Parathyroid adenoma (tissue), 2 donors: ENCODE measurements around the gene TP53.

Experiments
- H2AFZ ChIP-seq: fragments of 300-600 bp; sonication (generic); one replicate; pipeline ENCODE4 v1.7.0; 2017; ENCODE audit warnings: antibody characterized with exemption, mild to moderate bottlenecking
- H3K27ac ChIP-seq: fragments of 300-600 bp; sonication (generic); one replicate; pipeline ENCODE4 v1.7.0; 2017
- H3K27me3 ChIP-seq: fragments of 300-600 bp; sonication (generic); one replicate; pipeline ENCODE4 v1.7.0; 2017; ENCODE audit warnings: low read length; ENCODE audit not compliant: control insufficient read depth, insufficient read depth
- H3K36me3 ChIP-seq: fragments of 300-600 bp; sonication (generic); one replicate; pipeline ENCODE4 v1.7.0; 2017; ENCODE audit warnings: low read length; ENCODE audit not compliant: control insufficient read depth, insufficient read depth
- H3K4me1 ChIP-seq: fragments of 300-600 bp; sonication (generic); one replicate; pipeline ENCODE4 v1.7.0; 2017; ENCODE audit warnings: control low read depth
- H3K4me2 ChIP-seq: fragments of 300-600 bp; sonication (generic); one replicate; pipeline ENCODE4 v1.7.0; 2017; ENCODE audit warnings: low read length
- H3K4me3 ChIP-seq: fragments of 300-600 bp; sonication (generic); one replicate; pipeline ENCODE4 v1.7.0; 2017; ENCODE audit warnings: low read depth, low read length
- H3K79me2 ChIP-seq: fragments of 300-600 bp; sonication (generic); one replicate; pipeline ENCODE4 v1.7.0; 2017; ENCODE audit warnings: control low read depth
- H3K9ac ChIP-seq: fragments of 300-600 bp; sonication (generic); one replicate; pipeline ENCODE4 v1.7.0; 2017; ENCODE audit warnings: mild to moderate bottlenecking
- H3K9me3 ChIP-seq: fragments of 300-600 bp; sonication (generic); one replicate; pipeline ENCODE4 v1.7.0; 2017; ENCODE audit warnings: low read length; ENCODE audit not compliant: control insufficient read depth
- CTCF ChIP-seq: fragments of 300-600 bp; sonication (generic); IDR thresholded peaks from one replicate; pipeline ENCODE4 v1.7.0; 2017; ENCODE audit warnings: antibody characterized with exemption, mild to moderate bottlenecking
- donor health status: primary hyperparathyroidism.

The TP53 gene

GRCh38 chr17:7631398-7632380 is 55.6 kb downstream of the TP53 start:
- peak overlapping the region; percentile 63 for H3K27ac ChIP-seq
- no peak overlapping the region for H3K9ac ChIP-seq
- no peak for TF ChIP-seq CTCF

GRCh38 chr17:7629939-7630571 is 57.2 kb downstream of the TP53 start, which contains the start of gene SHBG:
SHBG (plus strand) TSS chr17:7630135; CDS start chr17:7630173, 38 bp downstream.
- Histone ChIP-seq H3K27me3 (no peaks in the 10 kb centered on the region), H3K79me2 (no peaks in the 10 kb centered on the region), H3K4me2 (no peak within 1 kb of the TSS), H3K36me3 (no peaks in the 10 kb centered on the region), H3K9ac (no peak within 1 kb of the TSS), H3K27ac (peak within 1 kb of the TSS; percentile 63), H3K4me1 (peaks cover 30% of the 10 kb centered on the region), H3K4me3 (no peak within 1 kb of the TSS), H2AFZ (peak within 1 kb of the TSS; percentile 79), H3K9me3 (no peaks in the 10 kb centered on the region)
- no peak for TF ChIP-seq CTCF

More at GRCh38 chr17:7631398-7632380, 55.6 kb downstream of the TP53 start:
- H3K9me3 ChIP-seq: no peaks in the 10 kb centered on the region
- H3K4me3 ChIP-seq: peak overlapping the region; percentile 1
- peak overlapping the region; percentile 36 for H3K4me2 ChIP-seq
- no peaks in the 10 kb centered on the region for H3K27me3 ChIP-seq
- H2AFZ ChIP-seq: peak overlapping the region; percentile 79
- no peaks in the 10 kb centered on the region for H3K36me3 ChIP-seq
- peaks cover 28% of the 10 kb centered on the region for H3K4me1 ChIP-seq
- no peaks in the 10 kb centered on the region for H3K79me2 ChIP-seq

- Histone ChIP-seq H3K4me2 (peak within 1 kb of the TSS; percentile 88), H3K36me3 (no peaks in the 10 kb centered on the region), H2AFZ (peak within 1 kb of the TSS; percentile 83), H3K27me3 (no peaks in the 10 kb centered on the region), H3K9me3 (no peaks in the 10 kb centered on the region), H3K79me2 (no peaks in the 10 kb centered on the region), H3K27ac (peak within 1 kb of the TSS; percentile 91), H3K9ac (peak within 1 kb of the TSS; percentile 54), H3K4me3 (peak within 1 kb of the TSS; percentile 94), H3K4me1 (peaks cover 25% of the 10 kb centered on the region)
- no peak for TF ChIP-seq CTCF
Observed at GRCh38 chr17:7627250-7628121, 59.8 kb downstream of the TP53 start, which contains the start of gene SAT2. SAT2 (minus strand) TSS chr17:7627821; CDS start chr17:7627635, 186 bp downstream.

- Histone ChIP-seq H3K27me3 (no peaks in the 10 kb centered on the region), H3K27ac (peak overlapping the region; percentile 91)
Observed at GRCh38 chr17:7626956-7627249, 60.4 kb downstream of the TP53 start.

More at GRCh38 chr17:7626956-7627249, 60.4 kb downstream of the TP53 start:
- Histone ChIP-seq H3K9ac (peak overlapping the region; percentile 54), H3K79me2 (no peaks in the 10 kb centered on the region), H3K4me3 (peak overlapping the region; percentile 94), H2AFZ (peak overlapping the region; percentile 83), H3K4me1 (peaks cover 19% of the 10 kb centered on the region), H3K36me3 (no peaks in the 10 kb centered on the region), H3K9me3 (no peaks in the 10 kb centered on the region), H3K4me2 (peak overlapping the region; percentile 88)
- no peak for TF ChIP-seq CTCF
